Measurements from ENCODE around the gene UGCG.
"Not testable (repeated sequence)": the region's sequence is repeated elsewhere in the genome, so short reads cannot be mapped to it uniquely, and the experiment has no call there.

The UGCG gene

GRCh38 chr9:111895996-111896941 lies at the start of gene UGCG:
Gene UGCG, plus strand, starts transcription at chr9:111896814. Its CDS starts 402 bp downstream, at chr9:111897216.
- peak; percentile 42 for DNase-seq (ENCODE audit: low read depth)

GRCh38 chr9:111851553-111851952 lies 45.1 kb upstream of the UGCG start:
- DNase-seq (ENCODE audit: low read depth) = no peak

GRCh38 chr9:111852291-111852690 lies 44.3 kb upstream of the UGCG start:
- no peak for DNase-seq (ENCODE audit: low read depth)

GRCh38 chr9:111853450-111853827 lies 43.2 kb upstream of the UGCG start:
- DNase-seq (ENCODE audit: low read depth) = no peak

DNA sequence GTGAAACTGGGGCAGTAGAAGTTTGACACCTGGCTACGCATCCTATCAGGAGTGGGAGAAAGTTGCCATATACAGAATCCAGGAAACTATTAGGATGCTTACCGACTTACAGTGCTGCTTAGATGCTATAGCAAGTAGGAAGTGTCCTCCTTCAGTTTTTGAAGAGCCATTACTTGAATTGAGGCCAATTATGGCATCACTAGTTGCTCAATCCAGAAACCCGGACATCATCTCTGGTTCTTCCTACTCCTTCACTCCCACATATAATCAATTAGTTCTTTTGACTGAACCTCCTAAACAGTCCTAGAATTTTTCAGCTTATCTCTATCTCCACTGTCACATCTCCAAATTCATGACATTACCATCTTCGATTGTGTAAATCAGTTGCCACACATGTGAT lies 41.8 kb upstream of the UGCG start:
- DNase-seq (ENCODE audit: low read depth) = no peak

DNA sequence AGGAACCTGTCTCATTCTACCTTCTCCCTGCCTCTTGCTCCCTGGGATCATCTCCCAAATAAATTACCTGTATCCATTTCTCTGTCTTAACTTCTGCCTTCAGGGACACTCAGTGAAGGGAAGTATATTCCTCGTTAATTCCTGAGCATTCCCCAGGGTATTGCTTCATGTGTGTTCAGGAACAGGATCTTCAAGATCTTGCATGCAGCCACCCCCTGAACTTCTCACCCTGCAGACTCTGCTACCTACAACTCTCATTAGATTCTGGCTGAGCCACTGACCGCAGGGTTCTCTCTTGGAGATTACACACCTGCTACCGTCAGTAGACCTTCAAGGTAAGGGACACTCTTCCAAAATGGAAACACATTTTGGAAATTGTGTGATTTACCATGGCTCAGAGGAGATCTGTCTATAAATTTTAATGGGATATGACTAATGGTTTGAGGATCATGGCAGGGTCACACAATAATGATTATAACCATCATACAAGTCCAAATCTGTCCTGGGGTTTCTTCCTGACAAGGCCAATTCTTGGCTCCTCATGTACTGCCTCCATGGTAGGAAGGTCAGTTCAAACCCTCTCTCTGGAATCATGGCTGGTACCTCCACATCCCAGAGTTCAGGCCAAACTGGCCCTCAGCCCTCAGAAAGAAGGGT lies 38.9 kb upstream of the UGCG start:
- DNase-seq (ENCODE audit: low read depth) = no peak

DNA sequence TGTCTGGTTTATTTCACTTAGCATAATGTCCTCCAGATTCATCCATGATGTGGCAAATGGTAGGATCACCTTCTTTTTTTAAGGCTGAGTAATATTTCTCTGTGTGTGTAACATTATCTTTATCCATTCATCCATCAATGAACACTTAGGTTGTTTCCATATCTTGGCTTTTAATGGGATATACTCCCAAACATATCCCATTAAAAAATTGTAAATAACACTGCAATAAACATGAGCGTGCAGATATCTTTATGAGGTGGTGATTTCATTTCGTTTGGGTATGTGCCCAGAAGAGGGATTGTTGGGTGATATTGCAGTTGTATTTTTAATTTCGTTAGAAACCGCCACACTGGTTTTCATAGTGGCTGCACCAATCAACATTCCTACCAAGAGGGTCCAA lies 36.2 kb upstream of the UGCG start:
- DNase-seq (ENCODE audit: low read depth) = no peak

GRCh38 chr9:111863636-111864035 lies 33.0 kb upstream of the UGCG start:
- DNase-seq (ENCODE audit: low read depth) = no peak

DNA sequence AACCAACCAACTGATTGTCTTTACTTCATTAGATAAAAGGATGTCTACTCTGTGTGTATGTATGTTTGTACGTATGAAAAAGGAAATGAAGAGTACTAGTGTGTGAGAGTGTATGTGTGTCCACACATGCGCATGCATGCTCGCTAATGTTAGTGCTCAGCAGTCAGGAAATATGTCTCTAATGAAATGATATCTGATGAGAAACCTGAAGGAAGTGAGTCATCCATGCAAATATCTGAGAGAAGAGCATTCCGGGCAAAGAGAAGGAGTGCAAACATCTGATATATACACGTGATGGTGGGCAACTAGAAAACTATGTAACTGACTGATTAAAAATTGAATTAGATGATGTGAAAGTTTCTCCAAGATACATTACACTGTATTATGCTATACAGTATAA lies 29.6 kb upstream of the UGCG start:
- DNase-seq (ENCODE audit: low read depth) = no peak

- DNase-seq (ENCODE audit: low read depth) = no peak
Observed at GRCh38 chr9:111868475-111868874, 28.1 kb upstream of the UGCG start.

GRCh38 chr9:111870774-111871498 lies 25.7 kb upstream of the UGCG start:
- no peak for DNase-seq (ENCODE audit: low read depth)

DNA sequence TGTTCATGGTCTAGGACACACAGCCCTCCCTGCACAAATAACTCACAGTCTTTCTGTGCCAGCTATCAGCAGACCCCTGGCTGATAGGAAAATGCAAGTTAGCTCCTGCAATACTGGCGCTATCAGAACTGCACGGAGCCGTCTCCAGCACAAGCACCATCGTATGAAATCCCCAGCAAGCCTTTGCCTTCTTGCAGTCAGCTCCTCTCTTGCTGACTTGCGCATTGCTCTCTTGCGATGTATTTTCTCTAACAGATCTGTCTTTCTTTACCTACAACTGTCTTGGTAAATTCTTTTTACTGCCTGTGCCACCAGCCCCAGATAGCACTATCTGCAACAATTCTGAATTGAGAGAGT lies 25.1 kb upstream of the UGCG start:
- DNase-seq (ENCODE audit: low read depth) = no peak

DNA sequence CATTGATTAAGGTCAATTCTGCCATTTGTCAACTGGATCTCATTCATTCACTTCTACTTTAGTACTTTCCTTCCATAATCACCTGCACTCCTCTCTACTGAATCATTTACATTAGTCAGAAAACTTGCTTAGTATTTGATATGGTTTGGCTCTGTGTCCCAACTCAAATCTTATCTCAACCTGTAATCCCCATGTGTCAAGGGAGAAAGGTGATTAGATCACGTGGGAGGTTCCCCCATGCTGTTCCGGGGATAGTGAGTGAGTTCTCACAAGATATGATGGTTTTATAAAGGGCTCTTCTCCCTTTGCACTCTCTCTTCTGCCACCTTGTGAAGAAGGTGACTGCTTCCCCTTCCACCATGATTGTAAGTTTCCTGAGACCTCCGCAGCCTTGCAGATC lies 23.7 kb upstream of the UGCG start:
- no peak for DNase-seq (ENCODE audit: low read depth)

DNA sequence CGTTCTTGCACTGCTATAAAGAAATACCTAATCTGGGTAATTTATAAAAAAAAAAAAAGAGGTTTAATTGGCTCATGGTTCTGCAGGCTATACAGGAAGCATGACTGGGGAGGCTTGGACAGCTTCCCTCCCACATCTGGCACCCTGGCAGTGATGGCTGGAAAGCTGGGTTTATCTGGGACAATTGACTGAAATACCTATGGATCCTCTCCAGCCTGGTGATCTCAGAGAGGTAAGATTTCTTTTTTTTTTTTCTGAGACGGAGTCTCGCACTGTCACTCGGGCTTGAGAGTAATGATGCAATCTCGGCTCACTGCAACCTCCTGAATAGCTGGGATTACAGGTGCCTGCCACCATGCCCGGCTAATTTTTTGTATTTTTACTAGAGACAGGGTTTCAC lies 22.7 kb upstream of the UGCG start:
- DNase-seq (ENCODE audit: low read depth) = no peak

DNA sequence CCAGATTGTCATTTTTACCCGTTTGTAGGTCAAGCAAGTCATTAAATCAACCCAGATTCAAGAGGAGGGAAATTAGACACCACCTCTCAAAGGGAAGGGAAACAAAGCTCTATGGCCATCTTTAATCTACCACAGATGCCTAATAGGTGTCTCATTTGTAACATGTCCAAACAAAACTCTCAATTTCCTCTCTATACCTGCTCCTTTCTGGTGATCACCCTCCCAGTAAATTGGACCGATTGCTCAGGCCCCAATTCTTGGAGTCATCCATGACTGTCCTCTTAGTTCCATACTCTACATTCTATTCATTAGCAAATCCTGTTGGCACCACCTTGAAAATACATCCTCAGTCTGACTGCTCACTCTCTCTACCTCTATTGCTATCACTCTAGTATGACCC lies 22.1 kb upstream of the UGCG start:
- DNase-seq (ENCODE audit: low read depth) = no peak

DNA sequence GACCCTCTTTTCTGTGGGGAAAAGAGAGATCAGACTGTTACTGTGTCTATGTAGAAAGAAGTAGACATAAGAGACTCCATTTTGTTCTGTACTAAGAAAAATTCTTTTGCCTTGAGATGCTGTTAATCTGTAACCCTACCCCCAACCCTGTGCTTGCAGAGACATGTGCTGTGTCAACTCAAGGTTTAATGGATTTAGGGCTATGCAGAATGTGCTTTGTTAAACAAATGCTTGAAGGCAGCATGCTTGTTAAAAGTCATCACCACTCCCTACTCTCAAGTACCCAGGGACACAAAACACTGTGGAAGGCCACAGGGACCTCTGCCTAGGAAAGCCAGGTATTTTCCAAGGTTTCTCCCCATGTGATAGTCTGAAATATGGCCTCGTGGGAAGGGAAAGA lies 21.3 kb upstream of the UGCG start:
- not testable (repeated sequence) for DNase-seq (ENCODE audit: low read depth)

GRCh38 chr9:111875691-111876090 lies 20.9 kb upstream of the UGCG start:
- DNase-seq (ENCODE audit: low read depth) = not testable (repeated sequence)

- no peak for DNase-seq (ENCODE audit: low read depth)
Observed at GRCh38 chr9:111876179-111876578, 20.4 kb upstream of the UGCG start.

DNA sequence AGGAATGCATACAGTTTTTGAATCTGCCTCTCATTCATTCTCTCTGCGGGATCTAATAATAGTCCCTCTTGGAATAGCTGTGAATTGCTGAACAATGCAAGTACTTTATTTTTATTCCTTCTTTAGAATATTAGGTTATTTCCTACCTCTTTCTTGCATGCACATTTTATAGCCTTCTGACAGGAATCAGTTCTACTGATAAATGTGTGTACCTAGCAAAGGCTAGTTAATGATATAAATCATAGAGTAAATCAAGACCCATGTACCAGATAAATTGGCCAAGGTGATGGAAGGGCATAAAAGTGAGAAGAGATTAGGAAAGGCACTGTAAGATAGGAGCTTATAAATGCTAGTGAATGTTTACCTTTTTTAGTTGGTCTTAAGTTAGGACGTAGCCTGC lies 19.2 kb upstream of the UGCG start:
- no peak for DNase-seq (ENCODE audit: low read depth)

DNA sequence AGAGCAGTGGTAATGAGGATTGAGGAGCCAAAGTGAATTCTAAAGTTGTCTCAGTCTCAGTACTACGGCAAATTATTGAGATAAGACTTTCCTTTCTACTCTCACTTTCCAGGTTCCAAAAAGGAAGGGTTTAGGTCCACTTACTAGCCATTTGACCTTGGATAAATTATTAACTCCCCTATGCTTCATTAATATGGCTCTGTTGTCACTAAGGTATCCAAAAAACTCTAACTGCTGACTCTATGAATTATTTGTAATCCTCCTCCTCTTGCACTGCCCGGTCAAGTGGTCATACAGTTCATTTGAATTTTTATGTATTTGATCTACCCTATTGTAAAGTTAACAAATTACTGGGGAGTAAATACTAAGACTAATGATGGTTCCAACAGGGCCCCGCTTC lies 17.7 kb upstream of the UGCG start:
- no peak for DNase-seq (ENCODE audit: low read depth)

- DNase-seq (ENCODE audit: low read depth) = no peak
Observed at GRCh38 chr9:111886983-111887718, 9.5 kb upstream of the UGCG start.

GRCh38 chr9:111890334-111890733 lies 6.3 kb upstream of the UGCG start:
- no peak for DNase-seq (ENCODE audit: low read depth)

All from GM04503 (cell line).